ENCODE measurements around the gene GSTM1. TPM values are rescaled to one million over a fixed set of nuclear protein-coding genes. Genes with fewer than 3 reads are reported as not detected.
"Not testable (repeated sequence)": the region's sequence is repeated elsewhere in the genome, so short reads cannot be mapped to it uniquely, and the experiment has no call there.

The GSTM1 gene
- polyA plus RNA-seq, 3 donors = 2.9 to 111 (median 105) TPM

GRCh38 chr1:109657395-109657794, 30.2 kb upstream of the GSTM1 start:
- DNase-seq (ENCODE audit: extremely low read depth in 1 of 11, low read depth in 9 of 11, low spot score in 4 of 11) = no peak

- DNase-seq (ENCODE audit: extremely low read depth in 1 of 11, low read depth in 9 of 11, low spot score in 4 of 11) = no peak
Measured at GRCh38 chr1:109657970-109658369, 29.6 kb upstream of the GSTM1 start.

- DNase-seq (ENCODE audit: extremely low read depth in 1 of 11, low read depth in 9 of 11, low spot score in 4 of 11) = no peak
Measured at GRCh38 chr1:109658533-109659042, 29.0 kb upstream of the GSTM1 start.

- no peak for DNase-seq (ENCODE audit: extremely low read depth in 1 of 11, low read depth in 9 of 11, low spot score in 4 of 11)
Measured at GRCh38 chr1:109659145-109659544, 28.5 kb upstream of the GSTM1 start.

- DNase-seq (ENCODE audit: extremely low read depth in 1 of 11, low read depth in 9 of 11, low spot score in 4 of 11) = peak in 8 of 11 donors; percentile 42 to 84 (median 70)
Measured at GRCh38 chr1:109659997-109660690, 27.5 kb upstream of the GSTM1 start.

- not testable (repeated sequence) for DNase-seq (ENCODE audit: extremely low read depth in 1 of 11, low read depth in 9 of 11, low spot score in 4 of 11)
Measured at GRCh38 chr1:109660691-109661026, 27.0 kb upstream of the GSTM1 start.

- DNase-seq (ENCODE audit: extremely low read depth in 1 of 11, low read depth in 9 of 11, low spot score in 4 of 11) = no peak
Measured at GRCh38 chr1:109661391-109661790, 26.2 kb upstream of the GSTM1 start.

GRCh38 chr1:109664671-109665070, 22.9 kb upstream of the GSTM1 start:
- DNase-seq (ENCODE audit: extremely low read depth in 1 of 11, low read depth in 9 of 11, low spot score in 4 of 11) = no peak

GRCh38 chr1:109667452-109668122, 20.0 kb upstream of the GSTM1 start, which contains the start of gene GSTM2:
TSS of gene GSTM2 (plus strand) at chr1:109668057. CDS start at chr1:109668116, 59 bp downstream.
- peak; percentile 69 to 93 (median 86) for DNase-seq (ENCODE audit: extremely low read depth in 1 of 11, low read depth in 9 of 11, low spot score in 4 of 11)

- DNase-seq (ENCODE audit: extremely low read depth in 1 of 11, low read depth in 9 of 11, low spot score in 4 of 11) = no peak
Measured at GRCh38 chr1:109668123-109668775, 19.4 kb upstream of the GSTM1 start.

GRCh38 chr1:109669246-109669948, 18.2 kb upstream of the GSTM1 start:
- no peak for DNase-seq (ENCODE audit: extremely low read depth in 1 of 11, low read depth in 9 of 11, low spot score in 4 of 11)

GRCh38 chr1:109669949-109670302, 17.7 kb upstream of the GSTM1 start:
- DNase-seq (ENCODE audit: extremely low read depth in 1 of 11, low read depth in 9 of 11, low spot score in 4 of 11) = not testable (repeated sequence)

- no peak for DNase-seq (ENCODE audit: extremely low read depth in 1 of 11, low read depth in 9 of 11, low spot score in 4 of 11)
Measured at GRCh38 chr1:109671067-109671466, 16.6 kb upstream of the GSTM1 start.

- DNase-seq (ENCODE audit: extremely low read depth in 1 of 11, low read depth in 9 of 11, low spot score in 4 of 11) = not testable (repeated sequence)
Measured at GRCh38 chr1:109673861-109674260, 13.8 kb upstream of the GSTM1 start.

GRCh38 chr1:109676683-109677381, 10.8 kb upstream of the GSTM1 start:
- DNase-seq (ENCODE audit: extremely low read depth in 1 of 11, low read depth in 9 of 11, low spot score in 4 of 11) = not testable (repeated sequence)

GRCh38 chr1:109677459-109677858, 10.2 kb upstream of the GSTM1 start:
- no peak for DNase-seq (ENCODE audit: extremely low read depth in 1 of 11, low read depth in 9 of 11, low spot score in 4 of 11)

- DNase-seq (ENCODE audit: extremely low read depth in 1 of 11, low read depth in 9 of 11, low spot score in 4 of 11) = not testable (repeated sequence)
Measured at GRCh38 chr1:109678637-109679036, 9.0 kb upstream of the GSTM1 start.

GRCh38 chr1:109684777-109685176, 2.8 kb upstream of the GSTM1 start:
- DNase-seq (ENCODE audit: extremely low read depth in 1 of 11, low read depth in 9 of 11, low spot score in 4 of 11) = not testable (repeated sequence)

- DNase-seq (ENCODE audit: extremely low read depth in 1 of 11, low read depth in 9 of 11, low spot score in 4 of 11) = not testable (repeated sequence)
Measured at GRCh38 chr1:109685399-109685798, 2.2 kb upstream of the GSTM1 start.

All from renal cortex interstitium (tissue), 11 donors.